GM12891 (cell line): ENCODE data around the gene UBE2I.
"Not testable (repeated sequence)": the region's sequence is repeated elsewhere in the genome, so short reads cannot be mapped to it uniquely, and the experiment has no call there.

Source experiments
- POLR2A ChIP-seq: IDR thresholded peaks from 2 replicates; pipeline ENCODE4 v1.6.1; 2011; ENCODE audit warnings: low read depth, low read length, control low read depth
- POLR2AphosphoS5 ChIP-seq: IDR thresholded peaks from 2 replicates; pipeline ENCODE4 v1.6.1; 2011; ENCODE audit warnings: low read depth, low read length, control low read depth
- SPI1 ChIP-seq: IDR thresholded peaks from 2 replicates; pipeline ENCODE4 v1.6.1; 2011; ENCODE audit warnings: low read depth, low read length, control low read depth
- TAF1 ChIP-seq: IDR thresholded peaks from 2 replicates; pipeline ENCODE4 v1.6.1; 2011; ENCODE audit warnings: low read depth, low read length, control low read depth

- not testable (repeated sequence) for TF ChIP-seq POLR2AphosphoS5, TAF1, POLR2A, SPI1
Measured at GRCh38 chr16:1292808-1293207, 16.6 kb upstream of the UBE2I start.
